GM23338 (cell line): ENCODE measurements around the gene STAMBPL1.

ENCODE experiments used
- CTCF ChIP-seq, 2 experiments: fragments of 200-600 bp in 1 of 2; sonication (generic) in 1 of 2; conservative IDR thresholded peaks; 2 replicates each; pipeline versions ENCODE4 v1.5.1 to v1.6.1; 2016 to 2017; ENCODE audit warnings: antibody characterized with exemption in 2 of 2, low read depth in 2 of 2, mild to moderate bottlenecking in 2 of 2, moderate library complexity in 1 of 2
- EZH2 ChIP-seq: fragments of 200-600 bp; sonication (generic); IDR thresholded peaks from one replicate; pipeline ENCODE4 v1.8.0; 2017; ENCODE audit warnings: antibody characterized with exemption, mild to moderate bottlenecking, low read depth; ENCODE audit not compliant: unreplicated experiment
- NANOG ChIP-seq: IDR thresholded peaks from 2 replicates; pipeline ENCODE4 v1.6.1; 2016; ENCODE audit warnings: antibody characterized with exemption, borderline replicate concordance
- POLR2AphosphoS5 ChIP-seq: IDR thresholded peaks from 2 replicates; pipeline ENCODE4 v1.6.1; 2016; ENCODE audit warnings: antibody characterized with exemption, low read depth

GRCh38 chr10:88971221-88972061 lies 91.4 kb downstream of the STAMBPL1 start:
- no peak for TF ChIP-seq CTCF (conservative IDR thresholded peaks at IDR 0.05; ENCODE audit: low read depth in 2 of 2)
- TF ChIP-seq EZH2 = no peak
- no peak for TF ChIP-seq POLR2AphosphoS5
- TF ChIP-seq NANOG = no peak
